Measurements from ENCODE around the gene RPS6KL1. TPM values are rescaled to one million over a fixed set of nuclear protein-coding genes. Genes with fewer than 3 reads are reported as not detected.

RPS6KL1 gene
- polyA plus RNA-seq, 4 donors, result 0.72 to 1.8 (median 1.2) TPM

DNA sequence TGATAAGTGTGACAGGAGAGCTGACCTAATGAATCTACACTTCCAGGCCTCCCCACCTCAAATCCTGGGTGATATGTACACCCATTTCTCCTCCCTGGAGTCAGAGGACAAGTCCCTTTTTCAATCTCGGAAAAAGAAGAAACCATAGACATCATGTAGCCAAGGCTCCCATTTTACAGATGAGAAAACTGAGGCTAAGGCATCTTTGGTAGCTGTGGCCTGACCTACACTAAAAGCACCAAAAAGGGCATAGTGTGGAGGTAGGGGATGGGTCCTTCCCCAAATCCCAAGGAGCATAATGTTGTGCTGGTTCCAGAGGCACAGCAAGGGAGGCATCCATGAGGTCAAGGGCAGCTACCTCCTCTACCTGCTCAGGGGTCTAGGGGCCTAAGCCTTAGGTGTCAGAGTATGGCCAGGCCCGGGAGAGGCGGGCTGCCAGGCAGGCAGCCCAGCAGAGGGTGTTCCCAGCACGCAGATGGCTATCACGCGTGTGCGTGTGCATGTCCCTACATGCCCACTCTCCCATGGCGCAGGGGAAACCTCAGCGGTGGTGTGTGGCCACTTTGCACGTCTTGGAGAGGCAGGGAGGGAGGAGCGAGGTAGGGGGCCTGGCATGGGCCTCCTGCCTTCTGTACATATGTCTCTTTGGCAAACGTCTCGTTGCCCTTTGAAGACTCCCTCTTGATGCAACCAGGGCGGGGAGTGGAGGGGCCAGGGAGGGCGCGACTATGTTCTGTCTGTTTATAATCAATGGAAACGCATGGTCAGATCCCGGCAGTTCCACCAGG, 29.8 kb upstream of the RPS6KL1 start:
- DNase-seq (ENCODE audit: low read depth in 4 of 4, low spot score in 3 of 4), result no peak

DNA sequence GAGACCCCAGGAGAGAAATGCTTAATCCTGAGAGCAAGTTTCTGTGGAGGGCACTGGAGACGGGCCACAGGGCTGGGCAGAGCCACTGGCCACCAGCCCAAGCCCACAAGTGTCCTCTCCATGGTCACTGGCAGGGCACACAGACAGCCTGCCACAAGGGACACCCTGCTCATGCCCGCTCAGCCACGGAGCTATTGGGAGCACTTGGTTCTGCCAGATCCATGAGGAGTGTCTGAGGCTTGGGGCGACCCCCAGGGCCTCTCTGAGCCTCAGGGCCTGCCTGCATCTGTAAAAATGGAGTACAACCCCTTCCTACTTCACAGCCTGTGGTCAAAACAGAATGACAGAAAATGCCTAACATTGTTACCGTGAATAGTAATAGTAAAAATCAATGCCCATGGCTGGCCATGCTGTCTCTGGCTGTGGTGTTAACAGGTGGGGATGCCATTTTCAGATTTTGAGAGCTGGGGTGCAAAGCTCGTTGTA, 29.2 kb upstream of the RPS6KL1 start:
- DNase-seq (ENCODE audit: low read depth in 4 of 4, low spot score in 3 of 4), result no peak

DNA sequence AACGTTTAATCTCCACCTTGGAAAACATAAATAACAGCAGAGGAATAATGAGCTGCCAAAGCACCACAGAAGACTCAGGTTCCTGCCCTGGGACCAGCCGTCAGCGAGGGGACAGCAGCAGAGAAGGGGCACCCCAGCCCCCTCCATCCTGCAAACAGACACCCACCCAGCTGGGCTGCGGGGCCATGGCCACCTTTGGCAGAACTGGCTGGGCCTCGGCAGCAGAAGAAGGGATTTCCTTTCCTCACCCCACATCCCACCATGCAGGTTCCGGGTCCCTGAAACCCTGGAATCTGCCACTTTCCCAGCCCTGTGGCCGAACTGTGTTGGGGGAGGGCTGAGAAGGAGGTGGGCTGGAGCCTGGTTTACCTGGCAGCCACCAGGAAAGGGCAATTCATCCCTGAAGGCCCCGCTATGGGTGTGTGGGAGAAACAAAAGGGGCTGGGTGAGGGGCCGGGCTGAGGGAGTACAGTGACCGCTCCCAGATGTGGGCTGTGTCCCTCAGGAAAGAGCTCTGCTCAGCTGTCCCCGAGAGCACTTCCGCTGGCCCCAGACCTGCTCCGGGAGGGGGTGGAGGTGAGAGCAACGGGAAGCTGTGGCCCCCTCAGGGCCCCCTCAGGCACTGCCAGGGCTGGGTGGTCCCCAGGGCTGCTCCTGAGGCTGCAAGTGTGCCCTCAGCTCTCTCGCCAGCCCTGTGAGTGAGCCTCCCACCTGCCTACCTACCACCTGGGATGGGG, 28.6 kb upstream of the RPS6KL1 start:
- DNase-seq (ENCODE audit: low read depth in 4 of 4, low spot score in 3 of 4), result no peak

DNA sequence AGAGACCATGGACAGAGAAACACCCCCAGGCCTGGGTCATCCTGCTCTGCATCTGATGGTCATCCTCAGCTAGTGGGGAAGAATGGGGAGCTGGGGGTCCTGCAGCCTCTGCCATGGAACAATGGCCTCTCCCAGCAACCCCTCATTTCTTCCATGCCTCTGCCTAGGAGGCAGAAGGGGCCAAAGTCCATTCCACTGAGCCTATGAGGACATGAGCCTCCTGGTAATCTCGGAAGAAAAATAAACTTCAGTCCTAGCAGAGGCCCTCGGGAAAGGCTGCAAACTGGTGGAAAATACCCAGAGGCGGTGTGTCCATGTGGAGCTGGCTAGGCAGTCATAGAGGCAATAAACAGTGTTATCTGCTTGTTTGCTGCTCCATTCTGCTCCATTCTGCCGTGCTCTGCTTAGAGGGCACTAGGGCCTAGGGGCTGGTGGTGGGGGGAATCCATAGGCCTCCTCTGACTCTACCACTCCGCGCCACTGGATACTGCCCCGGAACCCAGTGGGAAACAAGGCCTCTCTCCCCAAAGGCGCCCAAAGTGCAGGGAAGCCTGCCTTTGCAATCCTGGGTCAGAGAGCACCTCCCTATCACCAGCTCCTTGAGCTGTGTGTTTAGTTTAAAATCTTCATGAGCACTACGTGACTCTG, 27.9 kb upstream of the RPS6KL1 start:
- DNase-seq (ENCODE audit: low read depth in 4 of 4, low spot score in 3 of 4), result no peak

DNA sequence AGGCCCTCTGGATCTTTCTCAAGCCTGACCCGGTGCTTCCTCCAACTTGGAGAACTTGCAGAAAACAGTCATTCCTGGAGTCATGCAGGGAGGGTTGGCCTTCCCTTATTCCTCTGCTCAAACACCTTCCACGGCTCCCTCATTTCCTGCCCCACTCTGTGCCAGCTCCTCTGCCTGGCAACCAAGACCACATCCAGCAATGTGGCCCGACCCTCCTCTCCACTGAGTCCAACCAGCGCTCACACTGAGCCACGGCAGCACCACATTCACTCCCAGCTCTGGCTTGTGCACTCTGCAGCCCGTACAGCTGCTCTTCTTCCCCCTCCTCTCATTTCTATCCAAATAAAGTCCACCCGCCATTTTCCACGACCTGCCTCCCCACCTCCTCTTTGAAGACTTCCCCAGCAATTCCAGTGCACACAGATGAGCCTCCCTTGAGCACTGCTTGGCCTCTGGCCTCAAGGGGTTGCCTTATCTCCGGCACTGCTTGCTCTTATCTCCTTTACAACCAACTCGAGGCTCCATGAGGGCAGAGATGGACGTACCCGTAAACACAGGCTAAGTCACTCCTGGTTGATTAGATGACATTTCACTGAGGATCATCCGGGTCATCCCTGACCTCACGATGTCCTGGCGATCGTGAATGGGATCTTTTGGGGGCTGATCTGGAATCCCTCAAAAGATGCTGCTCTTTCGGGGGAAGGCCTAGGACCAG, 27.0 kb upstream of the RPS6KL1 start:
- DNase-seq (ENCODE audit: low read depth in 4 of 4, low spot score in 3 of 4), result no peak

DNA sequence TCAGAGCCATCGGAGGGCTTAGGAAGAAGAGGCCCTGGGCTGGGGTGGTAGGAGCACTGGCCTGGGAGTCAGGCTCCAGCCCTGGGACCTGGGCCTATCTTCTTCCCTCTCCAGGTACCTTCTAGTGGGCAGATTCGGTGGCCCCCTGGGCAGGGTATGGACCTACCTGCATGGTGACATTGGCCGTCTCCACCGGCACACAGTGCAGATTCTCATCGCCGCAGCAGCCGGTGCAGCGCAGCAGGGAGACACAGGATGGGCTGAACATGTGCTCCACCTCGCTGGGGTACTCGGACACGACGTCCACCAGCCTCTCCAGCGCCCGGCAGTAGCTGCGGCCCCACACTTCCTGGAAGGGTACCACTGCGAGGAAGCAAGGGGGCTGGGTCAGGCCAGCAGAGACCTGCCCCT, 26.1 kb upstream of the RPS6KL1 start:
- DNase-seq (ENCODE audit: low read depth in 4 of 4, low spot score in 3 of 4), result no peak

DNA sequence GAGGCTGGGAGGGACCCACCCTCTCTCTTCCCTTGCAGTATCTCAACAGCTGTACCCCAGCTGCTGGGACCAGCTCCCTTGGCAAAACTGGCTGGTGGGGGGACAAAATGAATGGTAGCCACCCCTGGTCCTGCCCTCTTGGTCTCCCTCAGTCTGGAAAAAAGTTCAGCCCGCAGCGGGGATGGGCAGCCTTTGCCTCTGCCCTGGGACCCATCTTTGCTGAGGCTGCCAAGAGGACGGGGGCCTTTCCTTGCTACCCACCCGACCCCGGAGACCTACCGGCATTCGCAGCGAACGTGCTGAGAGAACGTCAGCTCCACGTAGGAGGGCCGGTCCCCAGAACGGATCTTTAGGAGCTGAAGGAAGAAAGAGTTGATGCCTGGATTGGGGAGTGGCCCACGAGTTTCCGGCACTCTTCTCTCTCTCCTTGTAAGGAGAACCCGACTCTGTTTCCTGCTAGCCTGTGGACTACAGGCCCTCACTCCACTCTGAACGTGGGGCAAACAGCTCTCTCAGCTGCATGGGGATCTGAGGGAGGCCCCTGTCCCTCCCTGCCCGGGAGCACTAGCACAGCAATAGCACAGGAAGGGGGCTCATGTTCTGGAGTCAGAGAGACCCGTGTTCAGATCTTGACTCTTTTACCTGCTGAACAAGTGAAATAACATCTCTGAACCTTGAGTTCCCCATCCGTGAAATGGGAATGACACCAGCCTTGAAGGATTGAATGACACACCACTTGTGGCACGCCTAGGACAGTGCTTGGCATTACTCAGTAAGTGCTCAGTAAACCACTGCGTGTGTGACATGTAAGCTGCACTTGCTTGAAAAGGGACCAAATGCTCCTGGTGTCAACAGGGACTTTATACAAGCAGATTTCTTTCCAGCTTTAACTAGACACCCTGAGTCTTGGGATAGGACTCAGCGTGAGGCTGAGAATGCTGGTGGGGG, 25.4 kb upstream of the RPS6KL1 start:
- DNase-seq (ENCODE audit: low read depth in 4 of 4, low spot score in 3 of 4), result no peak

DNA sequence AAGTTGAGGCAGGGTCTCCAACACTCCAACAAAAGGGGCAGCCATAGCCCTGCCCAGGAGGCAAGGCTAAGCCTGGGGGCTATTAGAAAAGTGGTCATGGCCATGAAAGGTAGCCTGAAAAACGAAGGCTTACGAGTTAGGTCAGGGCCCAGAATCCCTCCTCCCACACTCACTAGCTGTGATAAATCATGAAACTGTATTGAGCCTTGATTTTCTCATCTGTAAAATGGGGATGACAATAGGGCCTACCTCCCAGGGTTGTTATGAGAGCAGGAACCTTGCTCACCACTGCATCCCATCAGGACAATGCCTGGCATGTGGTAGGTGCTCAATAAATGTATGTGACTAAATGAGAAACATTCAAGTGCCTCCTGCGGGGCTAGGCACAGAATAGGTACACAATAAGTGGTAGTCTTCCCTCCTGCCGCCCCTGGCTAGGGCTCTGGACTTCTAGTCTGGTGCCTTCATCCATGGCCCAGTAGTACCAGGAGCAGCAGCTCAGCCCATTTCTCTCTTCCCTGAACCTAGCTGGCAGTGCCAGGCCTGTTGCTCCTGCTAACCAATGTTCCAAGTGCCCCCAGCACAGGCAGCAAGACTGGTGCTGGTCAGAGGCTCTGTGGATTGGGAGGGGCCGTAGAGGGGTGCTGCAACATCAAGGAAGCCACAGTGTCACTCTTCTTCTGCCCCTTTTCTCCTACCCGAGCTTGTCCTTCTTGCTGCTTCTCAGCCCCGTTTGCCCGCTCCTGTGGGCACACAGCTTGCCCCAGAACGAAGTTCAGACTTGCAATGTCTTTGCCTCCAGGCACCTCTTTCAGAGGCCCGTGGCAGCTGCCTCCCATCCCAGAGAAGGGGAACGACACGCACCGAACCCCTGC, 24.5 kb upstream of the RPS6KL1 start:
- DNase-seq (ENCODE audit: low read depth in 4 of 4, low spot score in 3 of 4), result no peak

DNA sequence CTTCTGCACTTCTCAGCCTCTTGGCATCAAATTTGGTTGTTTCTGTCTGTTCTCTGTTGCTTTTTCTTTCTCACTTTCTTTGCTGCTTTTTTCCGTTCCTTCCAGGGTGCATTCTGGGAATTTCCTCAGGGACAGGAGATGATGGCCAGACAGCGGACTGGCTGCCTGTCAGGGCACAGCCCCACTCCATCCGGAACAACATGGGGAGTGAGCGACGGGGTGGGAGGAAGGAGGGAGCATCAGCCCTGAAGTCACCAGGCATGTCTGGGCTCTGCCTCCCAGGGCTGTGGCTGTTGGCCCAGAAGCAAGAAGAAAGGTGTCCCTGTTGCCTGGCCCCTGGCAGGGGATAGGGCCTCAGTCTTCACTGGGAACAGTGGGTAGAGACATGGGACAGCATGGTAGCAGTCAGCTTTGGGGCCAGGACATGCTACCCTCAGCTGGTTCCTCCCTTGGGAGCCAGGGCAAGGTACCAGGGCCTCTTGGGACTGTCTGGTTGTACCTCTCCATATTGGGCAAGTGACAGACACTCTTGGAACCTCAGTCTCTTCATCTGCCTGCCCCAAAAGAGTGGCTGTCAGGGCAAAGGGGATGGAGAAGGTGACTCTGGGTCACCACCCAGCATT, 23.7 kb upstream of the RPS6KL1 start:
- DNase-seq (ENCODE audit: low read depth in 4 of 4, low spot score in 3 of 4), result no peak

DNA sequence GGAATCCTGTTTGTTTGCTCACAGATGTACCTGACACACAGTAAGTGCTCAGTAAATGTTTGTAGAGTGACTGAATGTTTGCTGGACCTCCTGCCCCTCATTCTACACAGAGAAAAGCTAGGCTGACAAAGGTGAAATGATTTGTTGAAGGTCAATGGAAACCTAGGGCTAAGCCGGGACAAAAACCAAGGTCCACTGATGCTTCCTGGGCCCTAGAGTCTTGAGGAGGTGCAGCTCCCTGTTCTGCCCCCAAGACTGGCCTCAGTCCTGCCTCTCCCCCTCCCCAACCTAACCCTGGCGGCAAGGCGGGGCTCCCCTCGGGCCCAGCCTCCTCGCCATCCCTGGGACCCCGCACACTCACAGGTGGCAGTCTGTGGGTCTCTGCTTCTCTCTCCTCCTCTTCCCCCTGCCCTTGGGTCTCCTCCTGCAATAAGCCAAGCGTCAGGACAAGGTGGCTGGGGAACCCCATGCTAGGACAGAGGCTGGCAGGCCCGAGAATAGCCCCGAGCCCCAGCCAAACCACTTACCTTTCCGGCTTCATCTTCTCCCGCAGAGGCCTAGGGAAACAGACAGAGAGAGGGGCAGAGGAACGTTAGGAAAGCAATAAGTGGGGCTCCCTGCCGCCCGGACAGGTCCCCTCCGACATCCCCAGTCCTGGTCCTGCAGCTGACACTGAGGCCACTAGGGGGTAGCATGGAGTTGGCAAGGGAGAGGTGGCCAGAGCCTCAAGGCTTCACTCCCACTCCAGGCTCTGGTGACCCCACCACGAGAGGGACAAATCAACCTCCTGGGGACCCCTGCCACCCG, 23.0 kb upstream of the RPS6KL1 start:
- DNase-seq (ENCODE audit: low read depth in 4 of 4, low spot score in 3 of 4), result no peak

DNA sequence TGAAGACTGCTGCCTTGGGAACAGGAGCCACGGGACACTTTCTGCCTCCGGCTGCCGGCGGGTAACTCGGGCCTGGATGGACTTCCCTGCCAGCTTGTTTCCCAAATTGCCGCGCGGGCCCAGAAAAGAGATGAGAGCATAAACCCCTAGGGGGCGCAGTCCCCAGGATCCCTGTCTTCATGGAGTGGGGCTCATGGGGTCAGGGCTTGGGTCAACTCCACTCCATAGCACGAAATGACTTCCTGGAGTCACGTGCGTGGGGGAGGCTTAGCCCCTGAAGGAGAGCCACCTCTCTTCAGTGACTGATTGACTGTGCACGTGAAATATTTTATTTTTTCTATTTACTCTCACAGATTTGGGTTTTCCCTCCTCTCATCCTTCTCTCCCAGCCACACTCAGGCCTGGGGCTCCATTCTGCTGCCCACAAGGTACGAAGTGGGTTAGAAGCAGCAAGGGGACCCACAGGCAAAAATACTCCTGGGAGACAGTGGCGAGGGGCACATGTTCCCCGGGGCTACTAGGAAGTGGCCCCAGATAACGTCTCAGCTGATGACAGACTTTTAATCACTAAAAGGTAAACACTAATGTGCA, 22.3 kb upstream of the RPS6KL1 start:
- DNase-seq (ENCODE audit: low read depth in 4 of 4, low spot score in 3 of 4), result no peak

DNA sequence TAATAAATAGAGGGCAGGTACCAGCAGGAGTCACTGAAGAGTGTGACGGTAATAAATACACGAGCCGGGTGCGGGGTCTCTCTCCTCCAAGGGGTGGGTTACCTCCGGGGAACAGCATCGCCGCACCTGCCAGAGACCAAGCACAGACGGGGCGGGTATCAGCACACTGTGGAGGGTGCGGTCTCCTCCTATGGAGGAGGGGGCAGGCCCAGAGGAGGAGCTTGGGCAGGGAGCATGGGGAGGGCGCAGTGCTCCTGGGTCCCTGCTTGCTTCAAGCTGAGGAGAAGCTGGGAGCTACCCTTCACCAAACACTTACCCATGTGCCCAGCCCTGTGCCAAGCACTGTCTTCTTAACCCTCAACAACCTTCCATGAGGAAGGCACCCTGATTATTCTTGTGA, 19.5 kb upstream of the RPS6KL1 start:
- no peak for DNase-seq (ENCODE audit: low read depth in 4 of 4, low spot score in 3 of 4)

DNA sequence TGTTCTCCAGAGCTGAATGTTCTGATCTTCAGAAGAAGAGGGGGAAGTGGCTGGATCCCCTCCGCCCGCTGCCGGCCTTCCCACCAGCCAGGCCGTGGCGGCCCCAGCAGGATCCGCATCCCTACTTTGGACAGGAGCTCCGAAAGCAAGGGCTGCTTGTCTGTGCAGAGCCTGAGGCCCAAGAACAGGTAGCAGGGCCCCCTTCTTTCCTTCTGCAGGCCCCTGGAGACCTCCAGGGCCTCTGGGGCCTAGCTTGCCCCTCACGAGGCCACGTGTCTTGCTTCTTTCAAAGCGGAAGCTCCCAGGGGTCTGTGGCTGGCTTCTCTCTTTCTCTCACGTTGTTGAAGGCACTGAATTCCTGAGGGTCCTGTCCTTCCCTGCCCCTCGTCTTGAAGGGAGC, 19.1 kb upstream of the RPS6KL1 start:
- DNase-seq (ENCODE audit: low read depth in 4 of 4, low spot score in 3 of 4), result no peak

DNA sequence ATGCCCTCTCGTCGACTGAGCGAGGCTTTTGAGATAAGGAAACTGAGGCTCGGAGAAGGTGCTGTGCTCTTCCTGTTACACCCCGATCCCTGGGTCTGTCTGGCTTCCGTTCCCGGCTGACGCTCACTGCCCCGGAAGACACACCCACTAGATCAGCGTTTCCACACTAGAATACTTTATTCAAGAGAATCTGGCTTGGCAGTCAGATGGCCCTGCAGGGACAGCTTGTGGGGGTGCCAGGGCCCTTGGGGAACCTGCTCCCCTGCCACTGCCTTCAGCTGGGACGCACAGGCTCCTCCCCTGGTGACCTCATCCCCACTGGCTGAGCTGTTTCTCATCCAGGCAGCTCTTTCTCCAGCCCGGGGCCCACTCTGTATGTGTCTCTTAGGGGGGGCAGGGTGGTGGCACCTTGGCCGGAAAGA, 18.6 kb upstream of the RPS6KL1 start:
- no peak for DNase-seq (ENCODE audit: low read depth in 4 of 4, low spot score in 3 of 4)

DNA sequence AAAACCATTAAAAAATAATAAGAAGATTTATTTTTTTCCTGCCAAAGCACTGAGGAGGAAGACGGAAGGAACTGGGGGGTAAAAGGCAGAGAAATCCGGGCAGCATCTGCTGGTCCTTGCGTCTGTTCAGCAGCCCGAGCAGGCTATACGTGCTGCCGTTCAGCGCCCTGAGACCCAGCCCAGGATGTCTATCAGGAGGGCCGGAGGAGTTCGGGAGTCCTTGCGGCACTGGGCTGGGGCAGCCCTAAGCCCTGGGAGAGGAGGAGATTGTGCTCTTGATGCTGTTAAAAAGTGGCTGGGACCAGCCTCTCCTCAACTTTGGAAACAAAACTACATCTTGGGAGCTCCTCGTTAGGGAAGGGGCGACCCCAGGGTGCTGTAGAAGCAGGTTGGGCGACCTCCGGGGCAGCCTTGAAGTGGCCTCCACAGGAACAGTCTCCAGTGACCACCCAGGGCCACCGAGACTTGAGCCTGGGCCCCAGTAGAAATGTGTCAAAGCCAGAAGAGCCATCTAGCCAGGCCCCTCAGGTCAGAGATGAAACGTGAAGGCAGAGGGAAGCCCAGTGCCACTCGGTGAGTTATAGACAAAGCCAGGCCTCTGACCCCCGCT, 18.0 kb upstream of the RPS6KL1 start:
- DNase-seq (ENCODE audit: low read depth in 4 of 4, low spot score in 3 of 4), result no peak

Data from left renal pelvis (tissue), 4 donors.